Stimulated activated CD8-positive, alpha-beta memory T cell treated with anti-CD3 and anti-CD28 coated beads, Interleukin-12 subunit alpha, Interleukin-12 subunit beta, amount 100 ng/mL, for 24 hours (primary cell): ENCODE measurements around the gene ACTBL2.
"Not testable (repeated sequence)": the region's sequence is repeated elsewhere in the genome, so short reads cannot be mapped to it uniquely, and the experiment has no call there.

Experiments
- DNase-seq: peaks from one replicate; pipeline ENCODE4 v3.0.0-alpha.2; 2020; ENCODE audit errors: extremely low read depth

Gene ACTBL2

DNA sequence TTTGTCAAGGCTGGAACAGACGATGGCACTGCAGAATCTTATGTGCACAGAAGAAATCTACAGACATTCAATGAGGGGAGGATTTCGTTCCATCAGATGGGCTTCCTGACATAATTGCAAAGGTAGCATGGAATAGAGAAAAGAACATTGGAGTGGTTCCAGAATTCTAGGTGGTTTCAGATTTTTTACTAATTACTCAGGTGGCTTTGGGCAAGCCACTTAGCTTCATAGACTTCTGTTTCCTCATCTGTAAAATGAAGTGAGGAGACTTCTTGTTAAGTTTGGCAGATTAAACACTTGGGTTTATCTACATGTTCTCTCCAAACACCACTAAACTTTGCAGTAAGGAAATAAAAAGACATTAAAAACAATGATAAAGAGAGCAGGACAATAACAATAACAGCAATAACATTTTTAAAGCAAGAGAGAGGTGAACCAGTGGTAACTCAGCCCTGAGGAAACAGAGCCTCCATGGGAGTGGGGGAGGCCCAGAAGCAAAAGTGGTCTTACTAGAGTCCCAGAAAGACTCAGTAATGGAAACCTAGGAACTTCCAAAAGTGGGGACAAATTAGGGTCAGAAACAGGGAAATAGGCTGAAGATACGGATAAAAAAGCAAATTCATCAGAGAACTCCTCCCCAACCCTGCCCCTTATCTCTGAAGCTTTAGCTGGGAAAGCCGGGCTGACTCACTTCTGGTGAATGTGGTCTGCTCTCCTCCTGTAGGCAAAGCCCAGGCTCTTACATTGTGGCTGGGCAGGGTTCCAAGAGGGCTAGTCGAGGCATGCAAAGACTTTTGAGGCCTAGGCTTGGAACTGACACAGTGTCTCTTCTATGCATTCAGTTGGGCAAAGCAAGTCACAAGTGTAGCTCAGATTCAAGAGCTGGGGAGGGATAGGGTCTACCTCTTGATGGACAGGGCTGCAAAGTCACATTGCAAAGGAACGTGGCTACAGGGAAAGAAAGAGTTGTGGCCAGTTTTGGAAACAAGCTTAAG, 11.8 kb upstream of the ACTBL2 start:
- peak; percentile 3 for DNase-seq

DNA sequence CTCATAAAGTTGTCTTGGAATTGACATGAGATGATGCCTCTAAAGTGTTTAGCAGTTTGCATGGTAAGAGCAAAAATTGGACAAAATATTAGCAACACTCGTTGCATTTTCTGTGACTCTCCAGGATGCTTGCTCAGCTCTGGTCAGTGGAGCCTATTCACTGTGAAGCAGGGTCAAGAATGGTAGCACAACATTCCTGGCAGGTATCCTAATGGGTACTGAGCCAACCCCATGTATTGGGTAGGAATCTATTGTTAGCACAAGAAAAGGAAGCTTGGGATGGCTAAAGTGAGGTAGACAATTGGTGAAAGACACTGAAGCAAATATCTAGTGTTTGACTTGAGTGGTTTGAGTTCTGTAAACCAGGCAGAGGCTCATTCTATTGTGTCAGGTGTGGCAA, 10.4 kb upstream of the ACTBL2 start:
- DNase-seq: no peak

DNA sequence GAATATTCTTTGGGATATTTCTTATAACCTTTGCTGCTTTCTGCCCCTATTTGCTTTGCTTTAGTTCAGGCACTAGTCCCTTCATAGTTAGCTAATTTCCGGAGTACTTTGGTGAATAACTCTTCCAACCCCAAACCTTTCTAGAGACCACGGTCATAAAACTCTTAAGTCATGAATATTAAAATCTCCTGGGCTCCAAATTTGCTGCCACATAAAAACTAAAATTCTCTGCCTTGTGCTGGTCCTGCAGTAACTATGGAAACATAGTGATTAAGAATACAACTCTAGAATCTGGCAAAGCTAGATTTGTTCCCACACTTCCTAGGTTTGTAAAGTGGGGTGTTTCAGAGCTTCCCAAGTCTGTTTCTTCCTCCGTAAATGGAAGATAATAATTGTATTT, 10.0 kb upstream of the ACTBL2 start:
- no peak for DNase-seq

DNA sequence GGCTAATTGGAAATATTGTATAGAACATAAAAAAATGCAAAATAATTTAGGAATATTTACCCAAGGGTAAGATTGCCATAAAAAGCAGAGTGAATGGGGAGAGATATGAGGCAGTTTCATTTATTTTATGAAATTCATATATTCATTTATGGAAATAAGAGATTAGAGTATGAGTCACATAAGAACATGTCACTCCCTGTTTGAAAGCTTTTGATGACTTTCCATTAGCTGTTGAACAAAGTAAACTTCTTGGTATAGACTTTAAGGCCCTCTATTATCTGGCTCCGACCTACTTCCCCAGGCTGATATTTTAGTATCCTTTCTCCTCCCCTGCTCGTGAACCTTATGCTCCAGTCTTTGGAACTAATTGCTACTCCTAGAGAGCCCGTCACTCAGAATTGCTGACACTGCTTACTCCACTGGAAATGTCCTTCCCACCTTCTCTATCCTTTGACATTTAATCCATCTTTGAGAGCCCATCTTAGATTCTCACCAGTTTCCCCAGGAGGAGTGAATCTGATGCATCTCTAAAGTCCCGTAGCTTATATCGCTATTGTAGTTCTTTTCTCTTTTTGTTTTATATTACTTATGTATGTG, 8.9 kb upstream of the ACTBL2 start:
- no peak for DNase-seq

DNA sequence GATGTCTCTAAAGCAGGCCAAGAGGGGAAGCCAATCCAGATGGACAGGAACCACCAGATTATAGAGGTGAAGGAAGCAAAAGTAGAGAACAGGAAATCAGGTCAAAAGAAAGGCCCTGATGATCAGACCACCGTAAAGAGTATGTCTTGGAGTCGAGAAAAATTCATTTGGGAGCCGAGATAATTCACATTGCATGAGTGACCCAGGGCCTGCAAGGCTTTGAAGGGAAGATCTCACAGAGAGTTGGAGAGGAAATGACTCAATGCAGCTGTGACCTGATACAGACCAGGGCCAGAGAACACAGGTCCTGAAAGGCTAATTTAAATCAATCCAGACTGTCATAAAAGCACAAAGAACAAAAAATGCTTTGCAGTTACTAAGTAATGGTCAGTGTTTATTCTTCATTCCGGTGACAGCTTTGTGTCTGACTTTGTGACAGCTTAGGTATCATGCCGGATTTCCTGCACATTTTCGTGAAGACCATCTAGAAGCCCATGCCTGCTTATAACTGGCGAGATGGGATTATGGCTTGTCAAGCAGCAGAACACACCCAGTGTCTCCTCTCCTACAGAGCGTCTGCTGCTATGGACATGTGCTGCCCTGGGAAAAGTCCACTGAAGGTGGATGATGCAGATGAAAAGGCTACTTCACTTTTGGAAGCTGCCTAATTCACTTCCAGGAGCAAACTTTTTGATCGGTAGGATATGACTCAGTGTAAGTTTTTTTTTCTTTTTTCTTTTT, 5.8 kb upstream of the ACTBL2 start:
- no peak for DNase-seq

DNA sequence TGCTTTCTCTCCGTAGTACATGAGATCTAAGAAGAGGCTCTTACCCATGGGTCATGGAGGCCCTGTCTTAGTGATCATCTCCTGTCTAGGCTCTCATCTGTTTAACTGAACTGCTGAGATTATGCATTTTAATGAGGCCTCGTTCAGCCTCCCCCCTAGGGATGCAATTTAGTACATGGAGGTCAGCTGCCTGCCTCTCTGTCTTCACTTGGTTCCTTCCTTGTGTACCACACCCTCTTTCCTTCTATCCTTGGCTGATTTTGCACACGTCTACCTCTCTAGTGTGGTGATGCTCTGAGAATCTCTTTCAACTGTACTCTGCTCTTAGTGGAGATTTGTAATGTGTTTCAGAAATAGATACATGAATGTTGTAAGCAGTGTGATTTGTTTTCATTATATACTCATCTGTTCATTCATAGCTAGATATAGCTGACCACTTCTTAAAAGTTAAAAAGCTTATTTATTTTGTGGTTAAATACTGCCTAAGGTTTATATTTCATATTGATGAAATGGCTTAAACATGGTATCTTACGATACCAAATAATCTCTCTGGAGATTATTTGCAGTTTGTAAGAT, 3.5 kb upstream of the ACTBL2 start:
- no peak for DNase-seq

DNA sequence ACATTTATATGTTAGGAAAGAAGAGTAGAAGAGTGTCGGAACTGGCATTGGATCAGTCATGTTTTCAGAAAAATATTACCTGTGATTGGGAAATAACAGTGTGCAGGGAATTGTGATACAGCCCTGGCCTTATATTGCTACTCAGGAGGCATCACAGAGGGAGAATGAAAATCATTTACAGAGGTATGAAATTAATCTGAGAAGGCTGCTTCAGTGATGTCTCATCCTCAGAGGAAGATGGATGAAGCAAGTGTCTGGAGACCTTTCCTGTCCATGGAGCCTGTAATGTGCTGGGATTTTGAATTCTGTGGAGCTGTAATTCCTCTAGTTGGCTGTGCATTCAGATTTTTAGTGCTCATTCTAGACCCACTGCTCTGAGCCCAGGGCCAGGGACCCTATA, 3.8 kb downstream of the ACTBL2 start:
- DNase-seq: no peak

DNA sequence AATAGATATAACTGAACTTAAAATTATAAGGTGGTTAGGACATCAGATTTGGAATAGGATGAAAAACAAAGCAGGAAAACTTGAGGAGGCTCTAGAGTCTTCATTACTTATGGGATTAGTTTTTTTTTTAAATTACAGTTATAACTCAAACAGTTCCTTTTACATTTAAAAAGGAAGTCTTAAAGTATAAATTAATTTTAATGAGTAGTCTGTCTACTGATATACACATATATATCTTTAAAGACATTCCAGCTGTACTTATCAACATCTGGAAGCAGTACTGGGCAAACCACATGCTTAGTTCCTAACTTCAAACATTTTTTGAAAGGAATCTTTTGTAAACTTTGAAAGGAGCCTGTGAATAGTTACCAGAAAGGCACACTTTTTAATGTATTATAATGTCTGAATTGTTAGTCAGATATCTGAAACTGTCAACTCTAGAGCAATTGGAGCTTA, 6.0 kb downstream of the ACTBL2 start:
- DNase-seq: no peak

DNA sequence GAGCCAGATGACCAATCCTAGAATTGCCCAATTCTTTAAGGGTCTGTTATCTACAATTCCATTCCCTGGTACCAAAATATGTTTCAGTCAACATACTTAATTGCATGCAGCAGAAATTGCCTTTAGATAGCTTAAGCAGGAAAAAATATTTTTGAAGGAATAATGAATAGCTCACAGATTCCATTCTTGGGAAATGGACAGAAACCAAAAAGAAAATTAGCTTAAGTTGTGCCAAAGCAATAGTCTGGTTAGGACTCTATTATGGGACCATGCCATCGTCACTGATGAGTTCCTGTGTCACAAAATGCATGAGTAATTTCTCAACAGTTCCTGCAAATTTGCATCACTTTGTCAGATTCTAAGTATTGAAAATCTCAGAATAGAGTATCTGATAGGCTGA, 12.3 kb downstream of the ACTBL2 start:
- no peak for DNase-seq

DNA sequence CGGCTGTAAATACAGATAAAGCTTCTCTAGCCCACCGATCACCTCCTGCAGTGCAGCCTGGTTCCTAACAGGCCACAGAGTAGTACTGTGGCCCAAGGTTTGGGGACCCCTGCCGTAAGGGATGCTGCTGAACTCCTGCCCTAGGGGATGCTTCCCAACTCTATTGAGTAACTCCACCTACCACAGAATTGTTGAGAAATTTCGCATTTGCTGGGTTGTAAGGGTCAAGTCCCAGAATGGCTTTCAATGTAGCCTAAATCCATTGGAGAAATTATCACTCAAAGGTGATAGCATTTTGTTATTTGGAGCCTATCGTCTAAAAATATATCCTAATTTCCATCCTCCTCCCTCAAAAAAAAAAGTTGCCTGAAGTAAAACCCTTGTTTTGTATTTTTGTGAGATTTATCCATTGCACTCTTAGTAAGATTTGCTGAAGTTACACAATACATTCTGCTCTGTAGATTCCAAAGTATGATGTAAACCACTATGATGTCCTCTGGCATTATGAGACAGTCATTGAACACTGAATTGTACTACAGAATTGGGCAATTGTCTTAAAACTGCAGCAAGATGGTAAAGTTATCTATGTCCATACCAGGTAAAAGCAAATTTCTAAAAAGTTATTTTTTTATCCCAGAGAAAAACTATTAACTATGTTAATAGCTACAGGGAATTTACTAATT, 14.0 kb downstream of the ACTBL2 start:
- DNase-seq: no peak

DNA sequence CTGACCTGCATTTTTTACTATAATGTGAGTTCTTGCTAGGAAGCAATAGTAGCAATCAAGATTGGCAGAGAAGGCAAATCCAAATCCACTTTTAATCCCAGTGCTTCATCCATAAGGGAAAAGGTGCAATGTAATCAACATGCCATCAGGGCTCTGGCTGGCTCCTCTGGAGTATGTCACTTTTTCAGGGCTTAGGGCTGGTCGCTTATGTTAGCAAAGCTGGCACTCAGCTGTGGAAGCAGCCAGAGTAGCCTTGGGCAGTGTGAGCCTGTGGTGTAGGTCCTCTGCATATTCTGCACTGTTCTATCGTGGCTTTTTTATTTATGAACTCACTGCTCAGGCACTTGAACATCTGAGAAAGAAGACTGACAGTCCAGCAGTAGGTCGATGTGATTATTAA, 16.1 kb downstream of the ACTBL2 start:
- DNase-seq: no peak

DNA sequence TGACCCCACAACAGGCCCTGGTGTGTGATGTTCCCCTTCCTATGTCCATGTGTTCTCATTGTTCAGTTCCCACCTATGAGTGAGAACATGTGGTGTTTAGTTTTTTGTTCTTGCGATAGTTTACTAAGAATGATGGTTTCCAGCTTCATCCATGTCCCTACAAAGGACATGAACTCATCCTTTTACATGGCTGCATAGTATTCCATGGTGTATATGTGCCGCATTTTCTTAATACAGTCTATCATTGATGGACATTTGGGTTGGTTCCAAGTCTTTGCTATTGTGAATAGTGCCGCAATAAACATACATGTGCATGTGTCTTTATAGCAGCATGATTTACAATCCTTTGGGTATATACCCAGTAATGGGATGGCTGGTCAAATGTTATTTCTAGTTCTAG, 22.6 kb downstream of the ACTBL2 start:
- not testable (repeated sequence) for DNase-seq

DNA sequence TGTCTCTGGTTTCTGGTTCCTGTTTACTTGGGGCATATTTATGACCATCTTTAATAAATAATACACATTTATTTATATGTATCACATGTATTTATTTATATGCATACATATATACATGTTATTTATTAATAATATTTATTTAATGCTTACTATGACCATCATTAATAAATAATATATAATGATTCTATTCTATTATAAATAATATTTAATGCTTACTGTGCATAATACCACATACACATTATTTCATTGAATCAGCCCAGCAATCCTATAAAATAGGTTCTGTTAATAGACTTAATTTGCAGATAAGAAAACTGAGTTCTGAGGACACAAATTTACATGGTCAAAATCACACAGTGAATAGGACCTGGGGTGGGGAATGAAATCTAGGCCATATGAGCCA, 24.2 kb downstream of the ACTBL2 start:
- DNase-seq: no peak

DNA sequence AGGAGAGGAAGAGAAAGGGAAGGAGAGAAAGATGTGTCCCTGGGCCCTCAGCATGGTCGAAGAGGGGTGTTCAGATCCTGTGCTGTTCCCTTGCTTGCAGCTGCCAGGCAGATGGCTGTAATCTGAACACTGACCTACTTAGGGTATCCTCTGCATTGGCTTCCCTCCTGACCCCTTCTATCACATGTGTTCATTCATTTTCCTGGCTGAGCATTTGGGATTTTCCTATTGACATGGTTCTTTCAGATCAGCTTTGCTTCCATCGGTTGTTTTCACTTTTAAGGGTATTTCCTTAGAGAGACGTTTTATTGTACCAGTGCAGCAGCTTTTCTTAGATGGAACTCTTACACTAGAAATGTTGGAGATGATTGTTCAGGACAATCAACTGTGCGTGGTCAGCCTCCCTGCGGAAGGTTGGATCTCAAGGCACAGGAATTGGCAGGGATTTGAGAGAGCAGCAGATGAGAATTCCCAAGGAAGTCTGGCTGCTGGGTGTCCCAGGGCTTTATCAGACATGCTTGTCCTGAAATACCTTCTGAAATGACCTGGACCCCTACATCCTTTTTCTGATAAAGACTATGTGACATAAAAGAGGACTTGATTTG, 26.0 kb downstream of the ACTBL2 start:
- DNase-seq: no peak

DNA sequence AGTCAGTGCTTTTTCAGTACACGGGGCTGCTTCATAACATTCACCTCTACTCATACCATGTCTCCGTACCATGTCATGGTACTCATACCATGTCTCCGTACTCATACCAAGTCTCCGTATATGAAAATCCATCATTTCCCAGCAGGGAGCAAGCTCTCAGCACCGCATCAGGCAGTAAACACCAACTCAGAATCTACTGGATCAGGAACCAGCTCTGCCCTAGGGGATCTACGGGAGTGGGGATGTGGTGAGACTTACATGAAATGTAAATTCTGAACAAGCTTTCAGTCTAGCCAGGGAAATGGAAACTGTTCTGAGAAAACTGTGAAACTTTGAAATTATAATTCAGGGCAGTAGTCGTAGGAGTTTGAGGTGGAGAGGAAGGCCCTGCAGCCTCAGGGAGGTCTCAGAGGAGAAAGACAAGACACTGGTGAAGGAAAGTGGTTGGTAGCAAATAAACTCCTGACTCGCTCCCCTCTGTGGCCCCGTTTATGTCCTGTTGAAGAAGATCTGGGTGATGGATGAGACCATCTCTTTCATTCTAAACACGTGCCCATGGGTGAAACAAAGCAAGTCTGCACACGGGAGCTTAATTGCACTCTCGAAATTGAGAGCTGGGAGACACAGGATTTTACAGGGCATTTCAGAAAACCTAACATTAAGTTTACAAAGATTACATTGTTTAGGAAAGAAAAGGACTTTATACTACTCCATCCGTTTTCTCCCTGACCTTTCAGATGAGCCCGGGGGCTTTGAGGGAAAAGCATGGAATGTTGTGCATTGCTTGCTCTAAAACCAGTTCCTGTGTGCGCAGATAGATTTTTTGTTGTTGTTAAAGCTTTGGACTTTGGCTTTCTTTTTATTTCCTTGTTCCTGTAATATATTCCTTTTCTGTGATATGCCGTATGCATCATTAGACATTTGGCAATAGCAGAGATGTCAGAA, 26.8 kb downstream of the ACTBL2 start:
- no peak for DNase-seq

DNA sequence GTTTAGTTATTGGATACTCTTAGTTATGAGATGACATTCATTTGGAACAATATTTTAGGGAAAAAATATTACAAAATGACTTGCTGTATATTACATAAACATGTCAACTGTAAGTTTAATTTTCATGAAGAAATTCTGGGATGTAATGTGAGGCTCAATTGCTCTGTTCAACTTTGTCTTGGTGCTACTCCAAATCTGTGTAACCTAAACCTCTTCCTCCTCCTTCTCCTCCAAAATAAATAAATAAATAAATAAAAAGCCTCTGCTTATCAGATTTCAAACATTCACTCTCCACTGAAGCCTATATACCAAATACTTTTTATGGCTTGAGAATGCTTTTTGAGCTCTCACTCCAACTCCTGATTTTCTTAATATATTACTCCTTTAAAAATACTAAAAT, 27.7 kb downstream of the ACTBL2 start:
- no peak for DNase-seq

DNA sequence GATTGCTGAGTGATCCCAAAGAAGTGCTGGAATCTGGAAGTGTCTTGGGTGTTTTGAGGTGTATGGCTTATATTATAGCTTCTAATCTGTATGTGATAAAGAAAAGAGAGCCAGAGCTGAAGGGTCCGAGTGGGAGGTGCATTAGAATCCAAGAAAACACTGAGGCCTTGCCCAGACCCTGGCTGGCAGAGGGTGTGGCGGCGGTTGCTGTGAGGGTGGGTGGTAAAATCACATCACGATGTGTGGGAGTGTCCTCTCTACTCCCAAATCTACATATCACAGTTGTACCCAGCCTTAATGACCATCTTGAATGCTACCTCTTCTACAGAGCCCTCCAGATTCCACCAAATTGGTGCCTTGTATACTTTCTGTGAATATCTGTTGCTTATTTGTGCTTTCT, 28.9 kb downstream of the ACTBL2 start:
- DNase-seq: no peak

DNA sequence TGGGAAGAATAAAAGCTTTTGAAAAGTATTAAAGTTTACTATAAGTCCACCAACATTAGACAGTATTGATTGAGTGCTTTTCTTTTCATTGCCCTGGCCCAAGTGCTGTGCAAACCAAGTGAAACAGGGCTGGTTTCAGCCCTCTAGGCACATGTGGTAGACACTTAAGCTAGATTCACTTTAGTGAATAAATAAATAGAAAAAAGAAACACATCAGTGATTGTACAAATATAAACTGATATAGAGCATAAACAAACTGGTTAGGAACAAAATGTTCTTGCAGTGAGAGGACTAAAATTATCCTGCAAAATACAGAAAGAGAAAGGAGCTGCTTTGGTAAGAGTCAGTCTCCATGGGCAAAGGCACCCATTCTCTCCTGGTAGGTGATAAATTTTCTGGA, 29.7 kb downstream of the ACTBL2 start:
- no peak for DNase-seq

DNA sequence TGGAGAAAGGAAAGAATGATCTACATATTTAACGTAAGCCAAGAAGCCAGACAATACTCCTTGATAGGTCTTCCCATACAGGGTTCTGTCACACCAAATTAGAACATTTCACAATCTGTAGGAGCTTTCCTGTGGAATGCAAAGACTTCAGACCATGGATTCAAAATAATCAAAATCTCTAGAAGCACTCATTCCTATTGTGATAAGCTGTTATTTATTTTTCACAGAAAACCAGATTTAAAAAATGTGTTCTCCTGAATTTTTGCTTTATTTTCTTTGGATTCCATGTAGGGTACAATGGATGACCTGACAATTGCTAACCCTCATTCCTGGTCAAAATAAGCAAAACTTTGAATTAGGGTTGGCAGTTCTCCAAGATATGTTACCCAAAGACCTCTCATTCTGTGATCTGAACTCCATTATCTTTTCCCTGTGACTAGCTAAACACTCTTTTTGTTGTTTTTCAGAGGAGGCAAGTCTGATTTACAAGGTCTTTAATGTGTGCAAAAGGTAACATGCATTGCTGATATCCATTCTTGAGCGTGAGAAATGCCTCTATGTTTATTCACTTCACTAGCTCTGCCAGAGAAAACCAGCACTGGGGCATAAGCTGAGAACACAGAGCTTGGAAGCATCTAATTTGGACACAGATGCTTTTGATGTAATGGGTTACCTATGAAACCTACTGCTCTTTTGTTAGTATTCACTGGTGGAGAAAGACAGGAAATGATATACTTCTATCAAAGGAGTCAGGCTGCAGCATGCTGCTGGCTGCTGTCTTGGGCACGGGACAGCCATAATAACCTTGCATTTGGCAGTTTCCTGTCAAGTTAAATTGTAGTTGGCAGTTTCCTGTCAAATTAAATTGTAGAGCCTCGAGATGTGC, 31.4 kb downstream of the ACTBL2 start:
- no peak for DNase-seq
